H1 (cell line): ENCODE measurements around the gene AGTR1. TPM values are rescaled to one million over a fixed set of nuclear protein-coding genes. Genes with fewer than 3 reads are reported as not detected.

Experiments used
- CTCF ChIA-PET: fragments of 300-600 bp; sonication (Branson Sonifier 250); formaldehyde crosslinking; loops from one replicate; lab custom pipeline; 2021; ENCODE audit not compliant: partially characterized antibody; lab: Charles Lee
- POLR2A ChIA-PET: fragments of 300-600 bp; sonication (Branson Sonifier 250); formaldehyde crosslinking; loops from one replicate; lab custom pipeline; 2021; ENCODE audit warnings: inconsistent platforms; ENCODE audit not compliant: partially characterized antibody; lab: Charles Lee
- DNase-seq, 2 experiments: peaks; one replicate each; pipeline versions ENCODE4 v3.0.0 to v3.0.0-alpha.2; 2010 to 2022; ENCODE audit warnings: low spot score in 2 of 2, low read depth in 1 of 2, mixed read lengths in 1 of 2
- FAIRE-seq: peaks from 2 replicates; lab custom pipeline; 2011; peaks lifted over from hg19 to GRCh38; lab: Jason Lieb, UNC
- H2AFZ ChIP-seq: 2 replicates; pipeline ENCODE4 v1.8.1; 2012; ENCODE audit warnings: low read length, inconsistent platforms
- H2AK5ac ChIP-seq: 2 replicates; pipeline ENCODE4 v1.6.1; 2013; ENCODE audit warnings: low read depth, low read length
- H2BK120ac ChIP-seq: replicated peaks from 2 replicates; pipeline ENCODE3; 2013; ENCODE audit warnings: low read depth, low read length, inconsistent platforms
- H2BK12ac ChIP-seq: 2 replicates; pipeline ENCODE4 v1.6.1; 2013; ENCODE audit warnings: low read depth, low read length
- H2BK15ac ChIP-seq: 2 replicates; pipeline ENCODE4 v1.6.1; 2013; ENCODE audit warnings: low read length
- H2BK20ac ChIP-seq: 2 replicates; pipeline ENCODE4 v1.6.1; 2013; ENCODE audit warnings: low read length
- H2BK5ac ChIP-seq: 2 replicates; pipeline ENCODE4 v1.6.1; 2013; ENCODE audit warnings: low read depth, low read length
- H3K14ac ChIP-seq: 2 replicates; pipeline ENCODE4 v1.6.1; 2013; ENCODE audit warnings: inconsistent platforms; ENCODE audit not compliant: insufficient read length
- H3K18ac ChIP-seq: 2 replicates; pipeline ENCODE4 v1.6.1; 2013; ENCODE audit warnings: low read length; ENCODE audit errors: extremely low read depth
- H3K23ac ChIP-seq: 2 replicates; pipeline ENCODE4 v1.6.1; 2013; ENCODE audit warnings: inconsistent platforms; ENCODE audit not compliant: insufficient read length
- H3K23me2 ChIP-seq: 2 replicates; pipeline ENCODE4 v1.6.1; 2013; ENCODE audit warnings: low read depth, low read length
- H3K27ac ChIP-seq: 2 replicates; pipeline ENCODE4 v1.6.1; 2011; ENCODE audit warnings: low read depth, low read length, inconsistent platforms
- H3K27me3 ChIP-seq, 4 experiments: replicated peaks in 1 of 4; 1 replicate in 1 of 4; 2 replicates in 3 of 4; pipeline versions ENCODE4 v1.6.1 to v1.8.1; 2011 to 2013; ENCODE audit warnings: low read length in 3 of 4, mild to moderate bottlenecking in 3 of 4, inconsistent platforms in 2 of 4, mixed read lengths in 2 of 4, moderate library complexity in 1 of 4; ENCODE audit not compliant: control insufficient read depth in 3 of 4, insufficient read depth in 3 of 4; ENCODE audit errors: extremely low read depth in 1 of 4
- H3K36me3 ChIP-seq, 4 experiments: 2 replicates each; pipeline versions ENCODE4 v1.6.1 to v1.8.1; 2011 to 2013; ENCODE audit warnings: mild to moderate bottlenecking in 4 of 4, low read length in 3 of 4, moderate library complexity in 2 of 4, control low read depth in 1 of 4, inconsistent platforms in 1 of 4; ENCODE audit not compliant: insufficient read depth in 4 of 4, control insufficient read depth in 2 of 4
- H3K4ac ChIP-seq: replicated peaks from 2 replicates; pipeline ENCODE3; 2013; ENCODE audit warnings: low read length, low read depth, mixed read lengths, inconsistent platforms; ENCODE audit not compliant: insufficient read length
- H3K4me1 ChIP-seq, 4 experiments: replicated peaks in 1 of 4; 1 replicate in 1 of 4; 2 replicates in 3 of 4; pipeline versions ENCODE4 v1.6.1 to v1.8.1; 2011 to 2013; ENCODE audit warnings: low read length in 3 of 4, inconsistent platforms in 2 of 4, mixed read lengths in 1 of 4; ENCODE audit not compliant: insufficient read depth in 4 of 4, control insufficient read depth in 3 of 4
- H3K4me2 ChIP-seq, 2 experiments: 2 replicates each; pipeline versions ENCODE4 v1.6.1 to v1.8.1; 2011 to 2013; ENCODE audit warnings: low read depth in 2 of 2, low read length in 2 of 2, control low read depth in 1 of 2, inconsistent platforms in 1 of 2, mild to moderate bottlenecking in 1 of 2; ENCODE audit not compliant: insufficient read depth in 1 of 2
- H3K4me3 ChIP-seq, 4 experiments: fragments of 200-600, 300-600 bp in 1 of 4; sonication (generic), shearing (Covaris generic), sonication (Bioruptor Twin) in 1 of 4; 2 replicates each; pipeline versions ENCODE4 v1.5.1 to v1.8.1; 2011 to 2016; ENCODE audit warnings: low read length in 4 of 4, low read depth in 3 of 4, control low read depth in 2 of 4, inconsistent platforms in 2 of 4, mild to moderate bottlenecking in 2 of 4, mixed read lengths in 1 of 4, moderate library complexity in 1 of 4; ENCODE audit not compliant: insufficient read depth in 2 of 4; ENCODE audit errors: extremely low read depth in 1 of 4
- H3K56ac ChIP-seq: replicated peaks from 2 replicates; pipeline ENCODE3; 2013; ENCODE audit warnings: low read depth, mild to moderate bottlenecking, mixed read lengths, low read length, inconsistent platforms; ENCODE audit not compliant: insufficient read length
- H3K79me1 ChIP-seq: 2 replicates; pipeline ENCODE4 v1.6.1; 2013; ENCODE audit warnings: low read depth, low read length, control low read depth
- H3K79me2 ChIP-seq, 2 experiments: 2 replicates each; pipeline versions ENCODE4 v1.6.1 to v1.8.1; 2012 to 2013; ENCODE audit warnings: low read length in 2 of 2, mild to moderate bottlenecking in 2 of 2, inconsistent platforms in 1 of 2; ENCODE audit not compliant: insufficient read depth in 2 of 2, control insufficient read depth in 1 of 2
- H3K9ac ChIP-seq, 4 experiments: replicated peaks in 1 of 4; 1 replicate in 1 of 4; 2 replicates in 3 of 4; pipeline versions ENCODE4 v1.6.1 to v1.8.1; 2011 to 2013; ENCODE audit warnings: low read depth in 3 of 4, low read length in 3 of 4, control low read depth in 2 of 4, mild to moderate bottlenecking in 2 of 4, moderate library complexity in 2 of 4, inconsistent platforms in 1 of 4; ENCODE audit errors: extremely low read depth in 1 of 4
- H3K9me3 ChIP-seq, 2 experiments: 2 replicates each; pipeline versions ENCODE4 v1.6.1 to v1.8.1; 2012 to 2013; ENCODE audit warnings: mild to moderate bottlenecking in 2 of 2, moderate library complexity in 2 of 2, control low read depth in 1 of 2, inconsistent platforms in 1 of 2, low read depth in 1 of 2, low read length in 1 of 2, mixed read lengths in 1 of 2; ENCODE audit not compliant: insufficient read depth in 2 of 2
- H4K20me1 ChIP-seq, 2 experiments: replicated peaks in 1 of 2; 2 replicates each; pipeline versions ENCODE3 to v1.8.1; 2011 to 2013; ENCODE audit warnings: inconsistent platforms in 2 of 2, low read length in 2 of 2, mild to moderate bottlenecking in 1 of 2; ENCODE audit not compliant: insufficient read depth in 2 of 2, control insufficient read depth in 1 of 2
- H4K5ac ChIP-seq: 2 replicates; pipeline ENCODE4 v1.6.1; 2013; ENCODE audit warnings: low read length, low read depth, mixed read lengths, inconsistent platforms; ENCODE audit not compliant: insufficient read length
- H4K8ac ChIP-seq: 2 replicates; pipeline ENCODE4 v1.8.0; 2013; ENCODE audit warnings: mild to moderate bottlenecking, moderate library complexity, low read length, inconsistent platforms; ENCODE audit not compliant: insufficient read depth; ENCODE audit errors: extremely low read depth
- H4K91ac ChIP-seq: replicated peaks from 2 replicates; pipeline ENCODE3; 2013; ENCODE audit warnings: low read length, mixed read lengths, inconsistent platforms; ENCODE audit not compliant: insufficient read length
- ASH2L ChIP-seq: fragments of 200-600, 300-600 bp; sonication (generic); IDR thresholded peaks from one replicate; pipeline ENCODE4 v1.7.1; 2017; ENCODE audit warnings: low read length
- ATF2 ChIP-seq: IDR thresholded peaks from 2 replicates; pipeline ENCODE4 v1.6.1; 2012; ENCODE audit warnings: low read length, inconsistent platforms
- BCL11A ChIP-seq, 2 experiments: IDR thresholded peaks; one replicate each; pipeline ENCODE4 v1.6.1; 2011; ENCODE audit warnings: low read depth in 2 of 2, low read length in 2 of 2, mild to moderate bottlenecking in 2 of 2
- EGR1 ChIP-seq: IDR thresholded peaks from 2 replicates; pipeline ENCODE4 v1.6.1; 2011; ENCODE audit warnings: low read depth, low read length, borderline replicate concordance
- JUN ChIP-seq: IDR thresholded peaks from 2 replicates; pipeline ENCODE4 v1.6.1; 2011; ENCODE audit warnings: low read depth, mild to moderate bottlenecking, improper control_type of control experiment, low read length
- KDM1A ChIP-seq: fragments of 200-600, 300-600 bp; sonication (generic); IDR thresholded peaks from 2 replicates; pipeline ENCODE4 v1.7.1; 2016; ENCODE audit warnings: mild to moderate bottlenecking, low read length, borderline replicate concordance
- NRF1 ChIP-seq: IDR thresholded peaks from 2 replicates; pipeline ENCODE4 v1.6.1; 2011; ENCODE audit warnings: mild to moderate bottlenecking, low read depth, low read length, improper control_type of control experiment
- RAD21 ChIP-seq, 2 experiments: IDR thresholded peaks in 1 of 2; conservative IDR thresholded peaks in 1 of 2; 2 replicates each; pipeline ENCODE4 v1.6.1; 2011; ENCODE audit warnings: low read depth in 2 of 2, low read length in 2 of 2, improper control_type of control experiment in 1 of 2, inconsistent platforms in 1 of 2, mild to moderate bottlenecking in 1 of 2, moderate library complexity in 1 of 2
- RXRA ChIP-seq: IDR thresholded peaks from 2 replicates; pipeline ENCODE4 v1.6.1; 2011; ENCODE audit warnings: low read depth, mild to moderate bottlenecking, low read length, moderate library complexity; ENCODE audit not compliant: insufficient read depth
- SAP30 ChIP-seq: fragments of 300-600 bp; sonication (generic); IDR thresholded peaks from 2 replicates; pipeline ENCODE4 v1.7.1; 2012; ENCODE audit warnings: low read length, moderate library complexity, mild to moderate bottlenecking, inconsistent platforms; ENCODE audit not compliant: insufficient read depth, insufficient replicate concordance
- TBP ChIP-seq: IDR thresholded peaks from 2 replicates; pipeline ENCODE4 v1.6.1; 2011; ENCODE audit warnings: low read depth, low read length, improper control_type of control experiment
- ZNF274 ChIP-seq: IDR thresholded peaks from 2 replicates; pipeline ENCODE4 v1.7.0; 2012; ENCODE audit warnings: low read length, borderline replicate concordance; ENCODE audit errors: extremely low read depth
- WGBS, 2 experiments: shearing (Covaris generic) in 1 of 2; methylation state at CpG; one replicate each; pipeline versions ENCODE4 v1.1.6 to v1.1.7; 2013 to 2015; ENCODE audit warnings: low lambda C conversion rate in 2 of 2, mixed read lengths in 2 of 2, inconsistent platforms in 1 of 2, low coverage in 1 of 2, missing lambda C conversion rate in 1 of 2; ENCODE audit not compliant: insufficient replicate concordance in 2 of 2, insufficient coverage in 1 of 2, insufficient read length in 1 of 2; ENCODE audit errors: extremely low coverage in 1 of 2, missing lambda C conversion rate in 1 of 2; 5-methylcytosine and 5-hydroxymethylcytosine counted together
- polyA plus RNA-seq, 7 experiments: library from polyadenylated mRNA; depleted of rRNA in 3 of 7; stranded (reverse) in 5 of 7; unstranded in 2 of 7; fragments of >200 nt in 5 of 7; fragments of 200-250 nt in 2 of 7; gene quantifications; 1 replicate in 5 of 7; 2 replicates in 1 of 7; 4 replicates in 1 of 7; pipeline versions ENCODE4 v1.2.1 to v1.2.3, GENCODE V29; 2011 to 2013; ENCODE audit warnings: missing spikeins in 2 of 7, mixed read lengths in 2 of 7
- total RNA-seq: library from RNA; stranded (reverse); fragmentation: NEBNext Ultra II Directional; extraction: Animal tissue kit (Norgen Biotek cat#: 25700); gene quantifications from 2 replicates; pipeline ENCODE4 v1.2.1, GENCODE V29; 2021

The AGTR1 gene
- total and polyA plus RNA-seq, 2 of the 8 experiments (the other 6 are each of a cell fraction or from before 2014, with no cell fraction given), result 0.03 TPM; not detected in 1

- H3K27ac ChIP-seq, result no peak overlapping the region
- H2AK5ac ChIP-seq, result no peak overlapping the region
- no peak overlapping the region for H3K9ac ChIP-seq
- H4K5ac ChIP-seq, result no peak overlapping the region
- no peak overlapping the region for H3K4me2 ChIP-seq
- H2BK15ac ChIP-seq, result no peak overlapping the region
- H2BK5ac ChIP-seq, result no peak overlapping the region
- H4K20me1 ChIP-seq, result no peaks in the 10 kb centered on the region
- no peak overlapping the region for H3K4ac ChIP-seq
- H3K14ac ChIP-seq, result no peak overlapping the region
- FAIRE-seq, result no peak
- DNase-seq, result no peak
- no peaks in the 10 kb centered on the region for H3K79me1 ChIP-seq
- H3K4me1 ChIP-seq, result peaks cover 0 to 3% (median 0%) of the 10 kb centered on the region in 4 experiments; a peak in 1 of 7 replicates
- H3K27me3 ChIP-seq, result no peaks in the 10 kb centered on the region
- no peak overlapping the region for H2BK12ac ChIP-seq
- H3K23ac ChIP-seq, result no peak overlapping the region
- no peak overlapping the region for H3K56ac ChIP-seq
- H3K23me2 ChIP-seq, result no peaks in the 10 kb centered on the region
- H3K36me3 ChIP-seq, result no peaks in the 10 kb centered on the region
- H4K91ac ChIP-seq, result no peak overlapping the region
- no peak overlapping the region for H2AFZ ChIP-seq
- H4K8ac ChIP-seq, result no peak overlapping the region
- WGBS, 2 experiments, result 95% methylated on average over 3 of the region's 3 CpGs; no CpG with 5 or more reads in 1 of the 2 experiments
- H3K9me3 ChIP-seq, result no peaks in the 10 kb centered on the region
- CTCF ChIA-PET, result no interaction called here
- H3K18ac ChIP-seq, result no peak overlapping the region
- H3K4me3 ChIP-seq, result no peak overlapping the region
- POLR2A ChIA-PET, result no interaction called here
- H3K79me2 ChIP-seq, result no peaks in the 10 kb centered on the region
- no peak overlapping the region for H2BK20ac ChIP-seq
- H2BK120ac ChIP-seq, result no peak overlapping the region
- TF ChIP-seq KDM1A (no peak), ATF2 (no peak), NRF1 (no peak), RAD21 (IDR thresholded peaks at IDR 0.05 in 1 of 2, conservative IDR thresholded peaks at IDR 0.05 in 1 of 2; ENCODE audit: low read depth in 2 of 2, low read length in 2 of 2) (no peak), EGR1 (no peak), TBP (no peak), SAP30 (no peak), RXRA (no peak), BCL11A (IDR thresholded peaks at IDR 0.05; ENCODE audit: low read depth in 2 of 2, low read length in 2 of 2) (no peak), ASH2L (no peak), ZNF274 (no peak), JUN (no peak)
Measured at GRCh38 chr3:148763156-148763680, 65.5 kb downstream of the AGTR1 start.
